Upper lobe of left lung (tissue), 4 donors: ENCODE measurements around the gene MTARC2.

Experiments
- CTCF ChIP-seq, 6 experiments: fragments of 450-650 bp in 4 of 6; fragments of 200-600 bp in 2 of 6; sonication (generic) in 2 of 6; IDR thresholded peaks; one replicate each; pipeline ENCODE4 v1.5.1; 2016 to 2019; ENCODE audit warnings: antibody characterized with exemption in 6 of 6
- POLR2A ChIP-seq, 4 donors: fragments of 450-650 bp; IDR thresholded peaks; one replicate each; pipeline ENCODE4 v1.5.1; 2016 to 2017; ENCODE audit warnings: antibody characterized with exemption in 4 of 4, mild to moderate bottlenecking in 2 of 4

GRCh38 chr1:220754212-220754917, 6.2 kb downstream of the MTARC2 start:
- TF ChIP-seq CTCF (IDR thresholded peaks at IDR 0.05) = no peak
- no peak for TF ChIP-seq POLR2A (IDR thresholded peaks at IDR 0.05)
